GM19452 (cell line): ENCODE results near the gene SLK.

Experiments
- ATAC-seq: cut with Tn5 transposase; IDR thresholded peaks from one replicate; pipeline ENCODE4 v1.9.1; 2021; ENCODE audit not compliant: unreplicated experiment

Gene SLK

GRCh38 chr10:104032144-104032775 is 65.3 kb downstream of the SLK start:
- no peak for ATAC-seq

GRCh38 chr10:104033401-104033930 is 66.5 kb downstream of the SLK start:
- no peak for ATAC-seq

- no peak for ATAC-seq
Observed at GRCh38 chr10:104033966-104034365, 67.0 kb downstream of the SLK start.

- no peak for ATAC-seq
Observed at GRCh38 chr10:104034401-104035193, 67.7 kb downstream of the SLK start.

- ATAC-seq = no peak
Observed at GRCh38 chr10:104035194-104036068, 68.5 kb downstream of the SLK start.

GRCh38 chr10:104036069-104036384 is 69.1 kb downstream of the SLK start:
- ATAC-seq = no peak

- ATAC-seq = no peak
Observed at GRCh38 chr10:104036518-104037260, 69.7 kb downstream of the SLK start.

- no peak for ATAC-seq
Observed at GRCh38 chr10:104037261-104037951, 70.5 kb downstream of the SLK start.

- no peak for ATAC-seq
Observed at GRCh38 chr10:104038537-104038936, 71.6 kb downstream of the SLK start.

- ATAC-seq = no peak
Observed at GRCh38 chr10:104038958-104039752, 72.2 kb downstream of the SLK start.

GRCh38 chr10:104040382-104040781 is 73.4 kb downstream of the SLK start:
- no peak for ATAC-seq

GRCh38 chr10:104040862-104041789 is 74.2 kb downstream of the SLK start:
- no peak for ATAC-seq

- ATAC-seq = no peak
Observed at GRCh38 chr10:104041891-104042535, 75.1 kb downstream of the SLK start.

- ATAC-seq = no peak
Observed at GRCh38 chr10:104043185-104043830, 76.4 kb downstream of the SLK start.

GRCh38 chr10:104043854-104044253 is 76.9 kb downstream of the SLK start:
- ATAC-seq = no peak

GRCh38 chr10:104045151-104046089 is 78.5 kb downstream of the SLK start:
- no peak for ATAC-seq
